GM13976 (cell line): Measurements from ENCODE around the gene ZCCHC8.

ENCODE experiments used
- DNase-seq: peaks from one replicate; pipeline ENCODE4 v3.0.0; 2012; ENCODE audit warnings: low spot score
- CTCF ChIP-seq: IDR thresholded peaks from 2 replicates; pipeline ENCODE4 v1.5.1; 2012; ENCODE audit warnings: borderline replicate concordance, mild to moderate bottlenecking; ENCODE audit not compliant: insufficient read depth; ENCODE audit errors: extremely low read depth, missing control alignments, control extremely low read depth
- in situ Hi-C: fragments of 300-500 bp; cut with MboI; formaldehyde crosslinking; loops from one replicate; pipeline ENCODE4 v1.12.0; 2022; ENCODE audit warnings: low sequenced_read_pairs, mixed read lengths, inconsistent platforms; ENCODE audit not compliant: unreplicated experiment

The ZCCHC8 gene

GRCh38 chr12:122421821-122422729 lies 78.7 kb downstream of the ZCCHC8 start, which contains the start of gene CLIP1:
CLIP1 (minus strand) TSS chr12:122422669; CDS start chr12:122380452, 42,217 bp downstream.
- DNase-seq, result peak; percentile 81
- in situ Hi-C loops, result no loop called here
- peak; percentile 75 for TF ChIP-seq CTCF
